Adrenal gland (tissue), 5 donors: ENCODE results near the gene TIMM23B.

Experiments used
- CTCF ChIP-seq, 6 experiments: fragments of 450-650 bp in 4 of 6; fragments of 200-600 bp in 2 of 6; sonication (generic) in 1 of 6; IDR thresholded peaks; 1 replicate in 5 of 6; 2 replicates in 1 of 6; pipeline versions ENCODE4 v1.5.1 to v1.8.0; 2016 to 2021; ENCODE audit warnings: antibody characterized with exemption in 6 of 6, mild to moderate bottlenecking in 2 of 6, moderate library complexity in 1 of 6
- POLR2A ChIP-seq, 2 donors: fragments of 450-650 bp; IDR thresholded peaks; one replicate each; pipeline ENCODE4 v1.6.1; 2017; ENCODE audit warnings: antibody characterized with exemption in 2 of 2, mild to moderate bottlenecking in 2 of 2, moderate library complexity in 1 of 2
- donor health status: DM: no; HTN: no; CAD: no.

- TF ChIP-seq POLR2A (IDR thresholded peaks at IDR 0.05): peak in 1 of 2 donors; percentile 70
- TF ChIP-seq CTCF (IDR thresholded peaks at IDR 0.05): peak in 2 of 6 experiments; percentile 5 to 8
These were observed at the start of gene TIMM23B, which contains the start of gene PARG for GRCh38 chr10:49941447-49942338.
